ENCODE measurements around the gene MYO1E.

MYO1E gene

DNA sequence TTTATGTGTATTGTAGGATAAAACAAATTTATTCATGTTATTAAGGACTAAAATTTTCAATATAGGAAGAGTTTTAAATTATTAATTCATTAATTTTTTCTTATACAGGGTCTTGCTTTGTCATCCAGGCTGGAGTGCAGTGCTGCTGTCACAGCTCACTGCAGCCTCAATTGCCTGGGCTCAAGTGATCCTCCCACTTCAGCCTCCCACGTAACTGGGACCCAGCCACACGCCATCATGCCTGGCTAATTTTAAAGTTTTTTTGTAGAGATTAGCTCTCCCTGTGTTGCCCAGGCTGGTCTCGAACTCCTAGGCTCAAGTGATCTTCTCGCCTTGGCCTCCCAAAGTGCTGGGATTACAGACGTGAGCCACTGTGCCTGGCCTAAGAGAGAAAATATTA, 253.0 kb downstream of the MYO1E start:
- DNase-seq, result no peak

DNA sequence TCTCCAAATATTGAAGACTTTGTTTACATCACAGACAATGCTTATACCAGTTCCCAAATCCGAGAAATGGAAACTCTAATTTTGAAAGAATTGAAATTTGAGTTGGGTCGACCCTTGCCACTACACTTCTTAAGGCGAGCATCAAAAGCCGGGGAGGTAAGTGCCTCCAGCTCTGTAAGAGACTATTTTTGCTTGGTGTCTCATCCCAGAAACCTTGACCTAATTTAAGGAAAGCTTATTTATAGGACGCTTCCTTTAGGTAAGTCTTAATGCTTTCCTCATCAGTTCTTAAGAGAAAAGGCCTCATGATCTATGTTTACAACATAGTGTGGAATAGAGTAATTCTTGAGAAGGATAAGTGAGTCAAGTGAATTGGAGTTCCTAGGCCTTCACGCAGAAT, 255.9 kb downstream of the MYO1E start:
- DNase-seq, result no peak

DNA sequence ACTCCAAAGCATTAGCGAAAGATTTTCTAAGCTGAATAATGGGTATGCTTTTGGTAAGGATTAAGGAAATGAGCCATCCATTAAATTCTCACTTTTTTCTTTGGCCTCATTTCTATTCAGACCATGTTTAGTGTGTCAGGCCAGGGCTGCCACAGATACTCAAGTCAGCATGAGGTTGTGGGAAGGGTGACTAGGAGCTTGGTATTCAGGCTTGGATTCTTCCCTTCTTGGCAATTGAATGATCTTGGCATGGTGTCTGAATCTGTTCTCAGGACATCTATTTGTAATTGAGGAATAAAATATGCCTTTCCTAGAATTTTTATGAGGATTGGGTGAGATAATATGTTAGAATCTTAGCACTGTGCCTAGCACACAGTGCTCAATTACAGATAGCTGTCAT, 256.5 kb downstream of the MYO1E start:
- no peak for DNase-seq

DNA sequence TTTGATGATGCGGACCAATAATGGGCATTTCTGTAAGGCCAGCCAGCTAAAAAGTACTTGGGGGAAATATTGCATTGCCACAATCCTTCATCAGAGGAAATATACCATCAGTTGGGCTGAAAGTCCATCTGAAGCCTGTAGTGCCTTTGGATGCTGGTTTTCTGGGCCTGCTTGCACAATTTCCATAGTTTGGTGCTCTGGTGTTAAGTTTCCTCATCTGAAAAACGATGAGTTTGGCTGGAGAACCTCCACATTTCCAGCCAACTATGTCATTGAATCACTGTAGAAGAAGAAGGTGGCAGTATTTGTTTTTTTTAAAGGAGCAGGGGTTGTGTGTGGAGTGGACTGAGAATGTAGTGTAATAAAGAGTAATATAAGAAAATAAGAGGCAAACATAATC, 257.6 kb downstream of the MYO1E start:
- no peak for DNase-seq

DNA sequence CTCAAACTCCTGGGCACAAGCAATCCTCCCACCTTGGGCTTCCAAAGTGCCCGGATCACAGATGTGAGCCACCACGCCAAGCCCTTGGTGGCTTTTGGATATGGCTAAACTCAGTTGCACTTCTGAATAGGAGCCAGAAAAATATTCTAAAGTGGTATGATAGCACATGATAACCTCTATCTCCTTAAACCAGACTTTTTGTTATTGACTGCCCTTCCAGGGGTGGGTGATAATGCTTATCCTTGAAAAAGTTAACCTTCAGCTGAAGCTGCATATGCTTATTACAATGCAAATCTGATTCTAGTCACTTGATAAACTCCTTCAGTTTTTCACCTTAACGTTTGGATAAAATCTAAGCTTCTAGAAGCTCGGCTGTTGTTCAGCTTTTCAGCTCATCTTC, 261.4 kb downstream of the MYO1E start:
- no peak for DNase-seq

DNA sequence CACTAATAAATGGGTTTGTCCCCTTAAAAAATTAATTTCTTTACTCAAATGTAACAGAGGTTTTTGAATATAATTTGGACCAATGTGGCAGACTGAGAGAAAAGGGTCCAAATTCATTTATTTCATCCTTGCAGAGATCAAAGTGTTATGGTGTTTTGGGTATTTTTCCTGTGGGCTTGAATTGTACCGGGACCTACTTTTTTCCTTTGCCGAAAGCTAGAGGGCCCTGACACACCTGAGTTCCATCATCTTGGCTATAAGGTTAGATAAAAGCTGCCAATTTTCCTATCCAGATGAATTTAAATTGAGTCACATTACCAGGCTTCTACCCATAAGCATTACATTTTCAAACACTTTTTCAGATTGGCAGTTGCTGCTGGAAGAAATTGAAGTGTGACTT, 266.8 kb downstream of the MYO1E start:
- DNase-seq, result no peak

DNA sequence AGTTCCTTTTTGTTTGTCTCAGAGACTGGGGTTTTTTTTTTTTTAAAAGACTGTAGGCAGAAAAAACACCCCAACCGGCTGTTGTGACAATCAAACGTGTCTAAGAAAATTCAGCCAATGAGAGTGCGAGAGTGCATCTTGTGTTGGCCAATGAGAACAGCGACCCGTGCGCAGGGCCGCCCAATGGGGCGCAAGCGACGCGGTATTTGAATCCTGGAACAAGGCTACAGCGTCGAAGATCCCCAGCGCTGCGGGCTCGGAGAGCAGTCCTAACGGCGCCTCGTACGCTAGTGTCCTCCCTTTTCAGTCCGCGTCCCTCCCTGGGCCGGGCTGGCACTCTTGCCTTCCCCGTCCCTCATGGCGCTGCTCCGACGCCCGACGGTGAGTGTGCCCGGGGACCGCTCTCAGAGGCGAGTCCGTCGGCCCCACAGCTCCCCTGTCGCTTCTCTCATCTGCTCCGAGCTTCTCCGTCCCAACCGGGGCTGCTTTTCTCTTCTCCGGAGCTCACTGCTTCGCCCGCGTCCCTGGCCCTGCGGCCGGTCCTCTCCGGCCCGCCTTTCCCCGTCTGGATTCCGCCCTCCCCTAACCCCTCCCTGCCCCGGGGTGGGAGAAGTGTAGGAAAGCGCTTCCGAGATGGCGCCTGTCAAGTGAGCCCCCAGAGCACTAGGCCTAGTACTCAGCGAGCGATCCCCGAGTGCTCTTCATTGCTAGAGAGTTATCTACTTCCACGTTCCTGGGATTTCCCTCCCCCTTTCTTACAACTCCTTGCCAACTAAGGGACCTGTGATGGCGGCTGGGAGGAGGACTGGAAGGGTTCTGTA, 267.5 kb downstream of the MYO1E start, which contains the start of gene CCNB2:
Gene CCNB2, plus strand, starts transcription at position 235 of the 821 bp plus-strand sequence. Its CDS starts 123 bp downstream, at position 358.
- DNase-seq, result peak; percentile 62 to 97 (median 78)

GRCh38 chr15:59104602-59104911, 268.1 kb downstream of the MYO1E start:
- DNase-seq, result no peak

DNA sequence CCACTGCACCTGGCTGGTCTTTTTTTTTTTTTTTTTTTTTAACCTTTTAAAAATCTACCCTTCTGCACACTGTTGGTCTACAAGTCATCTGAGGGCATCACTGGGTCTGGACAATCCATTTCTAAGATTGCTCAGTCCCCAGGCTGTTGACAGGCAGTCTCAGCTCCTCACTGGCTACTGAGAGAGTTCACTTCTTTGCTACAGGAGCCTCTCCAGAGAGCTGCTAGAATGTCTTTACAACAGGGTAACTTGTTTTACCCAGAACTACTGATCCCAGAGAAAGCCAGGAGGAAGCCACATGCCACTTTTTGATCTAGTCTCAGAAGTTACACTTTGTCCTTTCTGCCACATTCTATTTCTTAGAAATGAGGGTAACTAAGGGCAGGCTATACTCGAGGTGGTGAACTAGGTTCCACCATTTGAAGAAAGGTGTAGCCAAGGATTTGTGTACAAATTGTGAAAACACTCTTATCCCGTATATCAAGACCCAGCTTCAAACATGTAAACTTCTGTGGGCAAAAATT, 273.4 kb downstream of the MYO1E start:
- DNase-seq, result no peak

GRCh38 chr15:59096429-59096828, 276.2 kb downstream of the MYO1E start:
- no peak for DNase-seq

GRCh38 chr15:59094077-59094476, 278.6 kb downstream of the MYO1E start:
- no peak for DNase-seq

GRCh38 chr15:59087731-59088130, 284.9 kb downstream of the MYO1E start:
- DNase-seq, result no peak

Data from T-helper 2 cell (primary cell).